Measurements from ENCODE around the gene CLIC3.
"Not testable (repeated sequence)": the region's sequence is repeated elsewhere in the genome, so short reads cannot be mapped to it uniquely, and the experiment has no call there.

CLIC3 gene

GRCh38 chr9:137035937-137036336 is 39.6 kb upstream of the CLIC3 start:
- Histone ChIP-seq H3K4me3 (ENCODE audit: low read length) (no peak overlapping the region), H4K20me1 (ENCODE audit: insufficient read depth, low read length) (no peaks in the 10 kb centered on the region), H3K79me2 (ENCODE audit: low read length) (no peaks in the 10 kb centered on the region), H3K9ac (ENCODE audit: low read length) (no peak overlapping the region), H3K4me2 (ENCODE audit: low read length) (no peak overlapping the region), H3K36me3 (replicated peaks; ENCODE audit: low read depth, low read length) (no peaks in the 10 kb centered on the region), H3K27me3 (ENCODE audit: low read depth, low read length) (0 out of 2 replicates have a peak, but pooled peaks cover 9% of the 10 kb centered on the region), H3K4me1 (ENCODE audit: low read length) (peaks cover 30% of the 10 kb centered on the region), H2AFZ (ENCODE audit: low read depth, low read length) (no peak overlapping the region), H3K27ac (ENCODE audit: low read length) (no peak overlapping the region), H3K9me3 (ENCODE audit: insufficient read depth, low read length) (no peaks in the 10 kb centered on the region)
- no peak for TF ChIP-seq EZH2phosphoT487 (IDR thresholded peaks at IDR 0.05; ENCODE audit: low read depth)
- TF ChIP-seq CTCF (IDR thresholded peaks at IDR 0.05; ENCODE audit: low read depth, low read length), result no peak

- Histone ChIP-seq H3K4me3 (ENCODE audit: low read length) (peak overlapping the region; percentile 72), H3K9ac (ENCODE audit: low read length) (no peak overlapping the region; the same call in 1 of the 2 replicates), H3K36me3 (replicated peaks; ENCODE audit: low read depth, low read length) (no peaks in the 10 kb centered on the region), H3K4me2 (ENCODE audit: low read length) (peak overlapping the region; percentile 97), H3K27ac (ENCODE audit: low read length) (peak overlapping the region; percentile 81; the same call in 1 of the 2 replicates), H4K20me1 (ENCODE audit: insufficient read depth, low read length) (no peaks in the 10 kb centered on the region), H3K27me3 (ENCODE audit: low read depth, low read length) (0 out of 2 replicates have a peak, but pooled peaks cover 9% of the 10 kb centered on the region), H3K4me1 (ENCODE audit: low read length) (peaks cover 30% of the 10 kb centered on the region), H3K9me3 (ENCODE audit: insufficient read depth, low read length) (no peaks in the 10 kb centered on the region), H2AFZ (ENCODE audit: low read depth, low read length) (no peak overlapping the region), H3K79me2 (ENCODE audit: low read length) (no peaks in the 10 kb centered on the region)
- TF ChIP-seq CTCF (IDR thresholded peaks at IDR 0.05; ENCODE audit: low read depth, low read length), result no peak
- no peak for TF ChIP-seq EZH2phosphoT487 (IDR thresholded peaks at IDR 0.05; ENCODE audit: low read depth)
Measured at GRCh38 chr9:137035507-137035834, 39.1 kb upstream of the CLIC3 start.

GRCh38 chr9:137034709-137035506 is 38.5 kb upstream of the CLIC3 start:
- Histone ChIP-seq H4K20me1 (ENCODE audit: insufficient read depth, low read length) (no peaks in the 10 kb centered on the region), H2AFZ (ENCODE audit: low read depth, low read length) (no peak overlapping the region), H3K4me1 (ENCODE audit: low read length) (peaks cover 30% of the 10 kb centered on the region), H3K27me3 (ENCODE audit: low read depth, low read length) (0 out of 2 replicates have a peak, but pooled peaks cover 9% of the 10 kb centered on the region), H3K4me3 (ENCODE audit: low read length) (peak overlapping the region; percentile 72), H3K9ac (ENCODE audit: low read length) (peak overlapping the region; percentile 58), H3K9me3 (ENCODE audit: insufficient read depth, low read length) (no peaks in the 10 kb centered on the region), H3K36me3 (replicated peaks; ENCODE audit: low read depth, low read length) (no peaks in the 10 kb centered on the region), H3K4me2 (ENCODE audit: low read length) (peak overlapping the region; percentile 97), H3K79me2 (ENCODE audit: low read length) (no peaks in the 10 kb centered on the region), H3K27ac (ENCODE audit: low read length) (peak overlapping the region; percentile 81)
- TF ChIP-seq CTCF (IDR thresholded peaks at IDR 0.05; ENCODE audit: low read depth, low read length) (peak; percentile 87), EZH2phosphoT487 (IDR thresholded peaks at IDR 0.05; ENCODE audit: low read depth) (no peak)

- peak overlapping the region; percentile 72 for H3K4me3 ChIP-seq (ENCODE audit: low read length)
- H3K9ac ChIP-seq (ENCODE audit: low read length), result peak overlapping the region; percentile 58
- H3K36me3 ChIP-seq (replicated peaks; ENCODE audit: low read depth, low read length), result no peaks in the 10 kb centered on the region
- H3K79me2 ChIP-seq (ENCODE audit: low read length), result no peaks in the 10 kb centered on the region
- H3K4me2 ChIP-seq (ENCODE audit: low read length), result peak overlapping the region; percentile 97
- no peak overlapping the region for H2AFZ ChIP-seq (ENCODE audit: low read depth, low read length)
- H3K27ac ChIP-seq (ENCODE audit: low read length), result peak overlapping the region; percentile 81
- no peaks in the 10 kb centered on the region for H3K9me3 ChIP-seq (ENCODE audit: insufficient read depth, low read length)
- H3K27me3 ChIP-seq (ENCODE audit: low read depth, low read length), result 0 out of 2 replicates have a peak, but pooled peaks cover 6% of the 10 kb centered on the region
- TF ChIP-seq EZH2phosphoT487 (IDR thresholded peaks at IDR 0.05; ENCODE audit: low read depth) (no peak), CTCF (IDR thresholded peaks at IDR 0.05; ENCODE audit: low read depth, low read length) (no peak)
- peaks cover 36% of the 10 kb centered on the region for H3K4me1 ChIP-seq (ENCODE audit: low read length)
- no peaks in the 10 kb centered on the region for H4K20me1 ChIP-seq (ENCODE audit: insufficient read depth, low read length)
Measured at GRCh38 chr9:137034039-137034708, 37.8 kb upstream of the CLIC3 start.

GRCh38 chr9:137033481-137033880 is 37.1 kb upstream of the CLIC3 start:
- H3K9me3 ChIP-seq (ENCODE audit: insufficient read depth, low read length); H3K4me2 ChIP-seq (ENCODE audit: low read length); H3K36me3 ChIP-seq (replicated peaks; ENCODE audit: low read depth, low read length); H4K20me1 ChIP-seq (ENCODE audit: insufficient read depth, low read length); H3K27me3 ChIP-seq (ENCODE audit: low read depth, low read length); H3K79me2 ChIP-seq (ENCODE audit: low read length); H3K27ac ChIP-seq (ENCODE audit: low read length); H2AFZ ChIP-seq (ENCODE audit: low read depth, low read length); H3K4me3 ChIP-seq (ENCODE audit: low read length); H3K9ac ChIP-seq (ENCODE audit: low read length): not testable (repeated sequence)
- peaks cover 40% of the 10 kb centered on the region for H3K4me1 ChIP-seq (ENCODE audit: low read length)
